ENCODE results near the gene FSIP1.

The FSIP1 gene

DNA sequence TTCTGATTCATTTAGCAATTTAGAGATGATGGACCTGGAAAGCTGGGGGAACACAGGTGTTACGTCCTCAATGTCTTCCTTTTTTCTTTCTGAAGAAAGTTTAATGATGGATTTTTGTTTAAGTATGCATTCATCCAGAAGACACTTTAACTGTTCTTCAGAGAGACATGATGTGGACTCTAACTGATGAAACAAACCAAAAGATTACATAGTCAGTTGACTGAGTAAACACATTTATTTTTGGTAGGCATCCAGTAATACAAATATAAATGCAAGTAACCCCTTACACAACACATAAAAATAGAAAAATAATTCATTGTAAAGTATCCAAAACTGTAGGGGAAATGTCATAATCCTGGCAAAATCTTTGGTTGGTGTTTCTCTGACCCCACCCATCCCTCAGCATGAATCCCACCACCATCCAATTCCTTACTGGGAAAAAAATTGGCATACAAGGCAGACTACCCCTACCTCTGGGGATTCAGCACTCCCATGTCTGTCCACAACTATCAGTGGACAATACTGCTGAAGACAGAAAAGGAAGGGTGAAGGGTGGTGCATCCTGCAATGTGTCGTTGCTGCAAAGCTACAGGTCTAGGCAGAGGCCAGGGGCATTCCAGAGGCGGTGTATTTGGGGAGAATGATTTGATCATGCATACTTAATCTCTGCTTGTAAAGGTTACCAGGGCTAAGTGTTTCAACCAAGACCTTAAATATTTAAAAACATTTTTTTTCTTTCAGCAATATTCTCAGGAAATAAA, 164.4 kb downstream of the FSIP1 start:
- DNase-seq (ENCODE audit: low spot score) = no peak

GRCh38 chr15:39616731-39617455, 165.7 kb downstream of the FSIP1 start:
- DNase-seq (ENCODE audit: low spot score) = no peak

DNA sequence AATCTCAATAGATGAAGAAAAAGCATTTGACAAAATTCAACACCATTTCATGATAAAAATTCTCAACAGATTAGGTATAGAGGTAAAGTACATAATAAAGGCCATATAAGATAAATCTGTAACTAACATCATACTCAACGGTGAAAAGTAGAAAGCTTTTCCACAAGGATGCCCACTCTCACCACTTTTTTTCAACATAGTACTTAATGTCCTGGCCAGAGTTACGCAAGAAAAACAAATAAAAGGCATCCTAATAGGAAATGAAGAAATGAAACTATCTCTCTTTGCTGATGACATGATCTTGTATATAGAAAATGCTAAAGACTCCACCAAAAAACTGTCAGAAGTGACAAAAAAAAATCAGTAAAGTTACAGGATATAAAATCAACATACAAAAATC, 168.8 kb downstream of the FSIP1 start:
- no peak for DNase-seq (ENCODE audit: low spot score)

DNA sequence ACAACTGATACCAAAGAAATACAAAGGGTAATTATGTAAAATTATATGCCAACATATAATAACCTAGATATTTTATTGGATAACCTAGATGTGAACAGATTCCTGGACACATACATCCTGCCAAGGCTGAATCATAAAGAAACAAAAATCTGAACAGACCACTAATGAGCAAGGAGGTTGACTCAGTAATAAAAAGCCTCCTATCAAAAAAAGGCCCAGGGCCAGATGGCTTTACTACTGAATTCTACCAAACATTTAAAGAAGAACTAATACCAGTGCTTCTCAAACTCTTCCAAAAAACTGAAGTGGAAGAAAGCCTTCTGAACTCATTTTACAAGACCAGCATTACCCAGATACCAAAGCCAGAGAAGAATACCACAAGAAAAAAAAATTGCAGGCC, 169.4 kb downstream of the FSIP1 start:
- DNase-seq (ENCODE audit: low spot score) = no peak

DNA sequence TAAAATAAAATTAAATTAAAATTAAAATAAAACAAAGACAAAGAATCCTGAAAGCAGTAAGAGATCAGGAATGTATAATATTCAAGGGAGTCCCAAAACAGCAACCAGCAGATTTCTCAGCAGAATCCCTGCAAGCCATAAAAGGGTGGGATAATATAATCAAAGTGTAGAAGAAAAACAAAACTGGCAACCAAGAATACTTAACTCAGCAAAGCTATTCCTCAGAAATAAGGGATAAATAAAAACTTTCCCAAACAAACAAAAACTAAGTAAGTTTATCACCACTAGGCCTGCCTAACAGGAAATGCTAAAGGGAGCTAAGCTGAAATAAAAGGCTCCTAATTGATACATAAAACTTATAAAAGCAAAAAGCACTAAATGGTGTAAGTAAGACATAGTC, 172.0 kb downstream of the FSIP1 start:
- DNase-seq (ENCODE audit: low spot score) = no peak

GRCh38 chr15:39609166-39609916, 173.3 kb downstream of the FSIP1 start:
- no peak for DNase-seq (ENCODE audit: low spot score)

- DNase-seq (ENCODE audit: low spot score) = no peak
These were observed 174.2 kb downstream of the FSIP1 start for GRCh38 chr15:39608185-39609139.

DNA sequence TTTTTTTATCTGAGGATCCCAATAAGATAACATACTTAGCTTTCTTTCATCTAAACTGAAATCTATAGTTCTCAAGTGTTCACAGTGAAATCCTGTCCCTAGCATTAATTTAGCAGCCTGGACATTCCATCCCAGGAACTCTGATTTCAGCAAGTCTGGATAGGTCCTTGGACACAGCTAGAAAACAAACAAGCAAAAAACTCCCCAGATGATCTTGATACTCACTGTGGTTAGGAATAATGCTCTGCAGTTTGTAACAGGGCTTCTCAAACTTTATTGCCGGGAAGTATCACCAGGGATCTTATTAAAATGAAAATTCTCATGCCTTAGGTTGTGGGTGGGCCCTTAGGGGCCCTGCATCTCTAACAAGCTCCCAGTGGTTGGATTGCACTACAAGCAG, 177.5 kb downstream of the FSIP1 start:
- no peak for DNase-seq (ENCODE audit: low spot score)

- no peak for DNase-seq (ENCODE audit: low spot score)
These were observed 180.5 kb downstream of the FSIP1 start for GRCh38 chr15:39602143-39602542.

DNA sequence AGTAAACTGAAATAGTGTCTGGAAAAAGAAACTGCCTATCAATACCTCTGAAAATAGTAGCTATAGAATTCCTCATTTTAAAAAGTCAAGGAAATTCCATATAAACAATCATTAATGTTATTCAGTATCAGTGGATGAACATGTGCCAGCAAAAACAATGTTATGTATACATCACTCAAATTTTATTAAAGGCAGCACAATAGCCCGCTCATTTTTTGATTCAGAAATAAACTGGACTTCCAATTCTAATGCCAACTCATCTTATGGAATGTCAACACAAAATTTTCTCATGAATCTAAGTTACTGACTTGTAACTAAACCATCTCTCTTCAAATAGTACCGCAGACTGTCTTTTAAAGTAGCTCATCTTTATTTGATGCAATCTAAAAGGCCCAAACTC, 182.8 kb downstream of the FSIP1 start:
- no peak for DNase-seq (ENCODE audit: low spot score)

GRCh38 chr15:39598958-39599845, 183.4 kb downstream of the FSIP1 start:
- DNase-seq (ENCODE audit: low spot score) = no peak

GRCh38 chr15:39598186-39598850, 184.3 kb downstream of the FSIP1 start:
- DNase-seq (ENCODE audit: low spot score) = no peak

- DNase-seq (ENCODE audit: low spot score) = no peak
These were observed 184.9 kb downstream of the FSIP1 start for GRCh38 chr15:39597751-39598185.

- no peak for DNase-seq (ENCODE audit: low spot score)
These were observed 185.3 kb downstream of the FSIP1 start for GRCh38 chr15:39597336-39597735.

- no peak for DNase-seq (ENCODE audit: low spot score)
These were observed 186.1 kb downstream of the FSIP1 start for GRCh38 chr15:39596358-39597051.

DNA sequence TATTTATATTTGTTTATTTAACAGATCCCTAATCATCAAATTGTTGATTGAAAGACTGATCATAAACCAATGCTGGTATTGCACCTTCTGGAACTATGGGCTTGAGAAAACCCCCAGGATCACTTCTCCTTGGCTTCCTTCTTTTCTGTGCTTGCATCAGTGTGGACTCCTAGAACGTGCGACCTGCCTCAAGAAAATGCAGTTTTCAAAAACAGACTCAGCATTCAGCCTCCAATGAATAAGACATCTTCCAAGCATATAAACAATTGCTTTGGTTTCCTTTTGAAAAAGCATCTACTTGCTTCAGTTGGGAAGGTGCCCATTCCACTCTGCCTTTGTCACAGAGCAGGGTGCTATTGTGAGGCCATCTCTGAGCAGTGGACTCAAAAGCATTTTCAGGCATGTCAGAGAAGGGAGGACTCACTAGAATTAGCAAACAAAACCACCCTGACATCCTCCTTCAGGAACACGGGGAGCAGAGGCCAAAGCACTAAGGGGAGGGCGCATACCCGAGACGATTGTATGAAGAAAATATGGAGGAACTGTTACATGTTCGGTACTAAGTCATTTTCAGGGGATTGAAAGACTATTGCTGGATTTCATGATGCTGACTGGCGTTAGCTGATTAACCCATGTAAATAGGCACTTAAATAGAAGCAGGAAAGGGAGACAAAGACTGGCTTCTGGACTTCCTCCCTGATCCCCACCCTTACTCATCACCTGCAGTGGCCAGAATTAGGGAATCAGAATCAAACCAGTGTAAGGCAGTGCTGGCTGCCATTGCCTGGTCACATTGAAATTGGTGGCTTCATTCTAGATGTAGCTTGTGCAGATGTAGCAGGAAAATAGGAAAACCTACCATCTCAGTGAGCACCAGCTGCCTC, 187.1 kb downstream of the FSIP1 start:
- no peak for DNase-seq (ENCODE audit: low spot score)

DNA sequence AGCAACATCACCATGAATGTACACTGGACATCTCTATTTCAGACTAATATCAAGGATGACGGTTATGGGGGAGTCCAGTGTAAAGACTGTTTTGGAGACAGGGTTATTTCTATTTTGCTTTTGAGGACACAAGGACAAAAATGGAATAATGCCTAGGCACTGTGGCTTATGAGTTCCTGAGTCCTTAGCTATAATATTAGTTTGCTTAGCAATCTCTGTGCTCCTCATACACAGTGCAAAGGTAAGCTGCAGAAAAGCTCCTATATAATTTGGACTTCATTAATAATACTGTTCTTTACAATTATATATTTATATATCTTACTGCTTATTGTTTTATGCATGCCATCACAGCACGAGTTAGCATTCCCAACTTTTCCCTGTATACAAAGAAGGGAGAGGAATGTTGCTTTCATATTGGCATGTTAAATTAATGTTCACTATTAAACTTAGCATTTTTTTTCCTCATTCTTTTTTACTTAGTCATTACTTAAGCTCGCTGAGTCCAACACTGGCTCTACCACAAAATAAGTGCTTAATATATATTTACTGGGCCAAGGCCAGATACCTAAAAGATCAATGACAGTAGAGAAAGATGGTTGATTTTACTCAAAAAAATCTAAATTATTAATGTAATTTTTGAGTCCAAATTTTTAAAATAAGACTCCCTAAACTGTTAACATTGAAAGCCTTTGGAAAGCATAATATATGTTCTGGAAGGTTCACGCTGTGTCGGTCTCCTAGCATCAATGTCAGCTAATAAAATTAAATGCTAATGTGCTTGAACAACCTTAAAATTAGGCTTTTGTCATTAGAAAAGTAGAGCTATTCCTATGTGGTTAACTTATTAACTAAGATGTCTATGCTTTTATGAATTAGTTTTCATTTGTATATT, 187.9 kb downstream of the FSIP1 start:
- DNase-seq (ENCODE audit: low spot score) = no peak
